Measurements from ENCODE around the gene CPT1A. TPM values are rescaled to one million over a fixed set of nuclear protein-coding genes. Genes with fewer than 3 reads are reported as not detected.

The CPT1A gene
- polyA plus RNA-seq, 1 donor (not counting 4 experiments of a cell fraction or from before 2014, with no cell fraction given), result 12.9 TPM

DNA sequence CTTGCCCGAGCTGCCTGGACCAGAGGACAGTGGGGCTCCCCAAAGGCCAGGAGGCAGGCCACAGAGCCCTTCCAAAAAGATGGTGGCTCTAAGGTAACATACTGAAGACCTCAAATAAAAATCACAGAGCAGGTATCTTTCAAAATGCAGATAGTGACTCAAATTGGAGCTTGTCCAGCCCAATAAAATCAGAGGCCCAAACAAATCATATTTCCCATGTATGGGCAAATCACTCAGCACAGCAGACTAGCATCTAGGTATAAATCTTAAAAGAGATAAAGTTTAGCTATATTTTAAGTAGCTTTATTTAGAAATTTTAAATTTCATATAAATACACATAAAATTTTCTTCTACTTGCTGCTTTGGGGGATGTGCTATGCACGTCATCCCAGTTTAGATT, 93.7 kb downstream of the CPT1A start:
- Histone ChIP-seq H4K20me1 (ENCODE audit: control insufficient read depth, extremely low read depth, insufficient read depth, low read length) (no peaks in the 10 kb centered on the region), H3K9ac (ENCODE audit: control insufficient read depth, extremely low read depth, insufficient read depth, low read length) (no peak overlapping the region), H3K27me3 (ENCODE audit: control insufficient read depth, extremely low read depth, insufficient read depth, low read length) (no peaks in the 10 kb centered on the region), H3K27ac (ENCODE audit: control insufficient read depth, insufficient read depth, low read length) (no peak overlapping the region), H3K4me1 (ENCODE audit: control insufficient read depth, extremely low read depth, insufficient read depth, low read length) (no peaks in the 10 kb centered on the region), H3K79me2 (ENCODE audit: control insufficient read depth, insufficient read depth, low read length) (no peaks in the 10 kb centered on the region), H3K36me3 (ENCODE audit: control insufficient read depth in 2 of 2, extremely low read depth in 1 of 2, insufficient read depth in 2 of 2, low read length in 2 of 2) (peaks cover 0 to 6% of the 10 kb centered on the region in 2 experiments), H3K9me3 (ENCODE audit: control insufficient read depth, low read depth, low read length) (no peaks in the 10 kb centered on the region), H3K9me1 (ENCODE audit: control insufficient read depth, extremely low read depth, insufficient read depth, low read length) (no peaks in the 10 kb centered on the region), H3K4me3 (ENCODE audit: control insufficient read depth in 2 of 3, extremely low read depth in 1 of 3, insufficient read depth in 2 of 3, low read depth in 1 of 3, low read length in 3 of 3) (no peak overlapping the region), H3K4me2 (ENCODE audit: control insufficient read depth, extremely low read depth, insufficient read depth, low read depth, low read length) (no peak overlapping the region), H2AFZ (ENCODE audit: control insufficient read depth, low read length) (no peak overlapping the region)
- DNase-seq (ENCODE audit: low read depth, low spot score) (no peak), FAIRE-seq (no peak)
- dilution Hi-C loops (cut with MboI; ENCODE audit: extremely low pct_ligation_motif_present, low sequenced_read_pairs), result no loop called here
- TF ChIP-seq, protein P1, sequence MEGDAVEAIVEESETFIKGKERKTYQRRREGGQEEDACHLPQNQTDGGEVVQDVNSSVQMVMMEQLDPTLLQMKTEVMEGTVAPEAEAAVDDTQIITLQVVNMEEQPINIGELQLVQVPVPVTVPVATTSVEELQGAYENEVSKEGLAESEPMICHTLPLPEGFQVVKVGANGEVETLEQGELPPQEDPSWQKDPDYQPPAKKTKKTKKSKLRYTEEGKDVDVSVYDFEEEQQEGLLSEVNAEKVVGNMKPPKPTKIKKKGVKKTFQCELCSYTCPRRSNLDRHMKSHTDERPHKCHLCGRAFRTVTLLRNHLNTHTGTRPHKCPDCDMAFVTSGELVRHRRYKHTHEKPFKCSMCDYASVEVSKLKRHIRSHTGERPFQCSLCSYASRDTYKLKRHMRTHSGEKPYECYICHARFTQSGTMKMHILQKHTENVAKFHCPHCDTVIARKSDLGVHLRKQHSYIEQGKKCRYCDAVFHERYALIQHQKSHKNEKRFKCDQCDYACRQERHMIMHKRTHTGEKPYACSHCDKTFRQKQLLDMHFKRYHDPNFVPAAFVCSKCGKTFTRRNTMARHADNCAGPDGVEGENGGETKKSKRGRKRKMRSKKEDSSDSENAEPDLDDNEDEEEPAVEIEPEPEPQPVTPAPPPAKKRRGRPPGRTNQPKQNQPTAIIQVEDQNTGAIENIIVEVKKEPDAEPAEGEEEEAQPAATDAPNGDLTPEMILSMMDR (optimal IDR thresholded peaks at IDR 0.05 in 1 of 3, IDR thresholded peaks at IDR 0.05 in 1 of 3, conservative IDR thresholded peaks at IDR 0.05 in 1 of 3; ENCODE audit: extremely low read depth in 1 of 3, insufficient read depth in 2 of 3, low read length in 3 of 3), result no peak
- no peak for TF ChIP-seq EZH2 (IDR thresholded peaks at IDR 0.05; ENCODE audit: low read length)

DNA sequence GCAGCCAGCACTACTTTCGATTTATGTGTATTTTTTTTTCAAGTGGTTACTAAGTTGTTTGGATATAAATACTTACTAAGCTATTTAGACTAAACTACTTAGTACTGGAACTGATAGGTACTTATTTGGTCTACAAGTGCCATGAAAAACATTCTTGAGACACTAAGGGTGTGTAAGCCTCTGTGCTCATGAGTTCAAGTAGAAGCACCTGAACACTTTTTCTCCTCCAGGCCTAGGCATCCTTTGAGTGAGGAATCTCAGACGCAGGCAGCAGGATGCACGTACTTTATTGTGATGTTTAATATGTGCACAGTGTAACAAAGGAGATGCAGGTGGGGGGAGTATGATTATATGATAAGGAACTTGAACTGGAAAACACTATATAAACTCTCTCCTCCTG, 98.2 kb downstream of the CPT1A start:
- TF ChIP-seq, protein P1 (optimal IDR thresholded peaks at IDR 0.05 in 1 of 3, IDR thresholded peaks at IDR 0.05 in 1 of 3, conservative IDR thresholded peaks at IDR 0.05 in 1 of 3; ENCODE audit: extremely low read depth in 1 of 3, insufficient read depth in 2 of 3, low read length in 3 of 3), result no peak
- no peak for TF ChIP-seq EZH2 (IDR thresholded peaks at IDR 0.05; ENCODE audit: low read length)
- H4K20me1 ChIP-seq (ENCODE audit: control insufficient read depth, extremely low read depth, insufficient read depth, low read length), result no peaks in the 10 kb centered on the region
- no peak overlapping the region for H3K27ac ChIP-seq (ENCODE audit: control insufficient read depth, insufficient read depth, low read length)
- H3K4me3 ChIP-seq (ENCODE audit: control insufficient read depth in 2 of 3, extremely low read depth in 1 of 3, insufficient read depth in 2 of 3, low read depth in 1 of 3, low read length in 3 of 3), result no peak overlapping the region
- peaks cover 0 to 6% of the 10 kb centered on the region in 2 experiments for H3K36me3 ChIP-seq (ENCODE audit: control insufficient read depth in 2 of 2, extremely low read depth in 1 of 2, insufficient read depth in 2 of 2, low read length in 2 of 2)
- no peak for FAIRE-seq
- dilution Hi-C loops (cut with MboI; ENCODE audit: extremely low pct_ligation_motif_present, low sequenced_read_pairs), result no loop called here
- H3K4me1 ChIP-seq (ENCODE audit: control insufficient read depth, extremely low read depth, insufficient read depth, low read length), result no peaks in the 10 kb centered on the region
- H3K9me3 ChIP-seq (ENCODE audit: control insufficient read depth, low read depth, low read length), result no peaks in the 10 kb centered on the region
- H3K79me2 ChIP-seq (ENCODE audit: control insufficient read depth, insufficient read depth, low read length), result no peaks in the 10 kb centered on the region
- H2AFZ ChIP-seq (ENCODE audit: control insufficient read depth, low read length), result no peak overlapping the region
- no peaks in the 10 kb centered on the region for H3K9me1 ChIP-seq (ENCODE audit: control insufficient read depth, extremely low read depth, insufficient read depth, low read length)
- no peaks in the 10 kb centered on the region for H3K27me3 ChIP-seq (ENCODE audit: control insufficient read depth, extremely low read depth, insufficient read depth, low read length)
- H3K4me2 ChIP-seq (ENCODE audit: control insufficient read depth, extremely low read depth, insufficient read depth, low read depth, low read length), result no peak overlapping the region
- H3K9ac ChIP-seq (ENCODE audit: control insufficient read depth, extremely low read depth, insufficient read depth, low read length), result no peak overlapping the region
- DNase-seq (ENCODE audit: low read depth, low spot score), result no peak
